Calu3 (cell line): Measurements from ENCODE around the gene PES1. TPM values are rescaled to one million over a fixed set of nuclear protein-coding genes. Genes with fewer than 3 reads are reported as not detected.

ENCODE experiments used
- BruUV-seq: library from RNA; stranded (reverse); fragments of 400-500 nt; replicated peaks from 2 replicates; lab custom pipeline; 2021; lab: Mats Ljungman, UMichigan
- CTCF ChIA-PET: fragments of 300-600 bp; sonication (Branson Sonifier 250); formaldehyde crosslinking; loops from one replicate; lab custom pipeline; 2022; ENCODE audit warnings: antibody characterized with exemption; lab: Charles Lee
- DNase-seq: peaks from one replicate; pipeline ENCODE4 v3.0.0; 2022
- H3K27ac Mint-ChIP-seq: one replicate; pipeline ENCODE4 v1.8.0; 2022; ENCODE audit warnings: mixed read lengths; ENCODE audit not compliant: unreplicated experiment
- H3K27me3 Mint-ChIP-seq: one replicate; pipeline ENCODE4 v1.8.0; 2022; ENCODE audit warnings: mixed read lengths; ENCODE audit not compliant: unreplicated experiment
- H3K36me3 Mint-ChIP-seq: one replicate; pipeline ENCODE4 v1.8.0; 2022; ENCODE audit warnings: mild to moderate bottlenecking, moderate library complexity, mixed read lengths; ENCODE audit not compliant: insufficient read depth, unreplicated experiment
- H3K4me1 Mint-ChIP-seq: one replicate; pipeline ENCODE4 v1.8.0; 2022; ENCODE audit warnings: mild to moderate bottlenecking, low read depth, mixed read lengths; ENCODE audit not compliant: unreplicated experiment
- H3K4me3 Mint-ChIP-seq: one replicate; pipeline ENCODE4 v1.8.0; 2022; ENCODE audit warnings: mild to moderate bottlenecking, low read depth, moderate library complexity, mixed read lengths; ENCODE audit not compliant: unreplicated experiment
- H3K9me3 Mint-ChIP-seq: one replicate; pipeline ENCODE4 v1.8.0; 2022; ENCODE audit warnings: low read depth, mixed read lengths; ENCODE audit not compliant: unreplicated experiment
- intact Hi-C: fragments of 100-400 bp; cut with micrococcal nuclease; formaldehyde crosslinking; loops from one replicate; pipeline ENCODE4 v1.10.0; 2022; ENCODE audit not compliant: unreplicated experiment
- total RNA-seq: library from RNA; stranded (reverse); gene quantifications from 2 replicates; pipeline ENCODE4 v1.2.3, GENCODE V29; 2022
- TF ChIP-seq, protein P1 (sequence below): fragments of 200-600 bp; IDR thresholded peaks from one replicate; pipeline ENCODE4 v1.8.0; 2022; ENCODE audit warnings: antibody characterized with exemption; ENCODE audit not compliant: unreplicated experiment

The PES1 gene
- total RNA-seq, 1 experiment from 2014 or later, result 98.9 TPM

DNA sequence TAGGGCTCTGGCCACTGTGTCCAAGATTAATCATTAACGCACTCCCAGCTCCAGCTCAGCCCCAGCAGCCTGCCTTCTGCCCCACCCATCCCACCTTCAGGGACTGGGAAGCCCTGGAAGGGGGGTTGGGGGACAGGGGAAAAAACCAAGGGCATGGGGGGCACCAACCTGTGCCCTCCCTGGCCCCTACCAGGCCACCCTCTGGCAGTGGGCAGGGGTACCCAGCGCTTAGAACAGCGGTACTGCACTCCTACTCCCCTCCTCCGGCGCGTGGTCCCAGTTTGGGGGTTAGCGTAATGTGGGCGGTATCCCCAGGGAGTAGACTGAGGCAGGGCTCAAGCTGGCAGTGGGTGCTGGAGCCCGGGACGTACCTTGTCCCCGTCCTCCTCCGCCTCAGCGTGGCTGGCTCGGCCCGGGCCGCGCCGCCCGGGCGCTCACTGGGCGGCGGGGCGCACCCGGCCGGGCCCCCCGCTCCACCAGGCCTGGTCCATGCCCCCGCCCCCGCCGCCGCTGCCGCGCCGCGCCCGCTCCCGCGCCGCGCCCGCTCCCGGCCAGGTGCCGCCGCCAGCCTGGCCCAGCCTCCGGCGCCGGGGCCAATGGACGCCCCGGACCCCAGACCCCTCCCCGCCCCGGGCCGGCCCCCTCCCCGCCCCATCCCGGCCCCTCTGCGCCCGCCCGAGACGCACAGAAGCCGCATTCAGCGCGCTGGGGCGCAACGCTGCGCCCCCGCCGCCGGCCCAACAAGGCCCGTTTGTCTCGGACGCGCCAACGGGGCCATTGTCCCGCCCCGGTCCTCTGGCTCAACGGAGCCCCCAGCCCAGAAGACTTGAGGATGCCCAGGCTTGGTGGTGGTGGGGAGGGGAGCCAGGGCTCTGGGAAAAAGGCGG is 17.4 kb downstream of the PES1 start, which contains the start of gene GAL3ST1:
GAL3ST1 (minus strand) TSS at position 571 of the 887 bp plus-strand sequence. CDS start 17,273 bp downstream, outside the sequence.
- CTCF ChIA-PET, result interaction anchor here (0.6 kb wide), 1 partner anchor 11 kb away, joined by 3 read pairs; no protein-coding TSS in a partner anchor
- Mint-ChIP-seq H3K4me3 (peak within 1 kb of the TSS; percentile 58), H3K36me3 (peaks cover 42% of the 10 kb centered on the region), H3K9me3 (no peaks in the 10 kb centered on the region), H3K27me3 (no peaks in the 10 kb centered on the region), H3K4me1 (peaks cover 20% of the 10 kb centered on the region), H3K27ac (peak within 1 kb of the TSS; percentile 53)
- intact Hi-C loops, result no loop called here
- DNase-seq, result peak; percentile 58
- no TSS peak for BruUV-seq
- TF ChIP-seq, protein P1, sequence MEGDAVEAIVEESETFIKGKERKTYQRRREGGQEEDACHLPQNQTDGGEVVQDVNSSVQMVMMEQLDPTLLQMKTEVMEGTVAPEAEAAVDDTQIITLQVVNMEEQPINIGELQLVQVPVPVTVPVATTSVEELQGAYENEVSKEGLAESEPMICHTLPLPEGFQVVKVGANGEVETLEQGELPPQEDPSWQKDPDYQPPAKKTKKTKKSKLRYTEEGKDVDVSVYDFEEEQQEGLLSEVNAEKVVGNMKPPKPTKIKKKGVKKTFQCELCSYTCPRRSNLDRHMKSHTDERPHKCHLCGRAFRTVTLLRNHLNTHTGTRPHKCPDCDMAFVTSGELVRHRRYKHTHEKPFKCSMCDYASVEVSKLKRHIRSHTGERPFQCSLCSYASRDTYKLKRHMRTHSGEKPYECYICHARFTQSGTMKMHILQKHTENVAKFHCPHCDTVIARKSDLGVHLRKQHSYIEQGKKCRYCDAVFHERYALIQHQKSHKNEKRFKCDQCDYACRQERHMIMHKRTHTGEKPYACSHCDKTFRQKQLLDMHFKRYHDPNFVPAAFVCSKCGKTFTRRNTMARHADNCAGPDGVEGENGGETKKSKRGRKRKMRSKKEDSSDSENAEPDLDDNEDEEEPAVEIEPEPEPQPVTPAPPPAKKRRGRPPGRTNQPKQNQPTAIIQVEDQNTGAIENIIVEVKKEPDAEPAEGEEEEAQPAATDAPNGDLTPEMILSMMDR, result no peak

DNA sequence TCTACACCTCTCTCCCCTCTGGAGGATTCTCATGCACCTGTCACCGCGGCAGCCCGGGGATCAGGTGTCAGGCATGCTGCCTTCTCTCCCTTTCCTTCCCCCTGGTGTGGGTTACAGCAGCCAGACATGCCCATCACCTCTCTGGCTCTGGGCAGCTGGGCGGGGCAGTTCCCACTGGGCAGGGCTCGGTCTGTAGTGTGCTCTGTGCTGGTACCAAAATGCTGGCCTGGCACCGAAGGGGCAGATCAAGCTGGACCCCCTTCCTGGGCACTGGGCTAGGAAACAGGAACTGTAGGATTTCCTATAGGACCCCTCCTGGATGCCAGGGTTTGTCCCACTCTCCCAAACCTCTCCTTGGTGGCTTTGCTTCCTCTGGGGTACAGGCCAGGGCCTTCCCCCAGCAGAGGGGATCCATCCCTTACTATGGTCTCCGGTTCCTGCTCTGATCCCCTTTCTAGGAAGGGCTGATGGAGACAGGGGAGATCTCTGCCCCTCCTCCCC is 18.1 kb downstream of the PES1 start:
- peak overlapping the region; percentile 58 for H3K4me3 Mint-ChIP-seq
- peak overlapping the region; percentile 53 for H3K27ac Mint-ChIP-seq
- peaks cover 37% of the 10 kb centered on the region for H3K36me3 Mint-ChIP-seq
- no peaks in the 10 kb centered on the region for H3K9me3 Mint-ChIP-seq
- TF ChIP-seq, protein P1, result no peak
- peak; percentile 61 for DNase-seq
- BruUV-seq, result no TSS peak
- CTCF ChIA-PET, result interaction anchor here (0.6 kb wide), 1 partner anchor 12 kb away, joined by 3 read pairs; no protein-coding TSS in a partner anchor
- peaks cover 20% of the 10 kb centered on the region for H3K4me1 Mint-ChIP-seq
- intact Hi-C loops, result no loop called here
- no peaks in the 10 kb centered on the region for H3K27me3 Mint-ChIP-seq

DNA sequence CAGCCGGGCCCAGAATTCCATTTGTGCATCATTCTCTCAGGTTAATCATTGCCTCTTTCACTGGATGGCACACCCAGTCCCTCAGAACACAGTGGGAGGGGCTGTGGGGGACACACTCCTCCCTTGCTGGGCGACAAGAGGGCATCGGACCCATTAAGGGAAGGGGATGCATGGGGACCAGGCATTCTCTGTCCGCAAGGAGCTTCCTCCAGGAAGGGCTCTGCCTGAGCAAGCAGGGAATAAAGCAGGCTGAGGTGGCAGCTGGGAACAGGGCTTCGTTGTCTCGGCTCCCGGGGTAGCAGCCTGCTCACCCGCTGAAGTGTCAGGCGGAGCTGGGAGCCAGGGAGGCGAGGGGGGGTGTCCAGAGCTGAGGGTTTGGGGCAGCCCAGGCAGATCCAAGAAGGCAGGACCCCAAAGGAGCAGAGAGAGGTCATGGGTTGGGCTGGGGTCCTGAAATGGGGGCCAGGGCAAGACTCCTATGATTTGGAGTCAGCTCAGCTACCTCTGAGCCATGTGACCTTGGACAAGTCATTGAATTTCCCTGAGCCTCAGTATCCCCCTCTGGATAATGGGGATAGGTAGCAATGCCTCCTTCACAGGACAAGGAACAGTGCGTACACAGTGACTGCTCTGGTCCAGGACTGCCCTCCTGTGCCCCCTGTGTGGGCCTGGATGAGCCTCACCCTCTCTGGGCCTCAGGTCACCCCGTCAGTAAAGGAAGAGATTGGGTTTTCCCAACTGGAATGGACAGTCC is 18.7 kb downstream of the PES1 start:
- Mint-ChIP-seq H3K4me3 (peak overlapping the region; percentile 58), H3K27me3 (no peaks in the 10 kb centered on the region), H3K9me3 (no peaks in the 10 kb centered on the region), H3K27ac (peak overlapping the region; percentile 53), H3K4me1 (peaks cover 20% of the 10 kb centered on the region), H3K36me3 (peaks cover 37% of the 10 kb centered on the region)
- no TSS peak for BruUV-seq
- CTCF ChIA-PET, result interaction anchor here (0.6 to 1.0 kb wide), 2 partner anchors 29 to 494 kb away, joined by 3 read pairs; no protein-coding TSS in a partner anchor
- TF ChIP-seq, protein P1, result no peak
- intact Hi-C loops, result no loop called here
- peak; percentile 54 for DNase-seq

DNA sequence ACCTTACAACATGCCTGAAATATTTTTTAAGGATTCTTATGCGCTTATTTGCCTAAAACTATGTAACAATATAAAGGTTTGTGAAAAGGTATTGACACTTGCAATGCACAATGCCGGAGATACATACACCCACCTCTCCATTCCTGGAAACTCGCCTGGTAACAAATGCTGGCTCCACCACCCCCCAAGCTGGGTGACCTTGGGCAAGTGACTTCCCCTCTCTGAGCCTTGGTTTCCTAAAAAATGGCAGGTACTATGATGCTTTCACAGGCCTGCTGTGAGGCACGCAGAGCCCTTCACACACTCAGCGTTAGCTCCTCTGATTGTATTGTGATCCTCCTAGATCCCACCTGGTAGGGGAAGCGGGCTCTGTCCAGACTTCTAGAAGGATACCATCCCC is 19.5 kb downstream of the PES1 start:
- Mint-ChIP-seq H3K4me3 (peak overlapping the region; percentile 58), H3K4me1 (peaks cover 20% of the 10 kb centered on the region), H3K27me3 (no peaks in the 10 kb centered on the region), H3K9me3 (no peaks in the 10 kb centered on the region), H3K36me3 (peaks cover 31% of the 10 kb centered on the region), H3K27ac (no peak overlapping the region)
- DNase-seq, result no peak
- CTCF ChIA-PET, result interaction anchor here (1.0 kb wide), 1 partner anchor 30 kb away, joined by 3 read pairs; no protein-coding TSS in a partner anchor
- BruUV-seq, result no TSS peak
- TF ChIP-seq, protein P1, result no peak
- intact Hi-C loops, result no loop called here
